Inferior parietal cortex (tissue), 1 donor: Measurements from ENCODE around the gene UBALD2.
"Not testable (repeated sequence)": the region's sequence is repeated elsewhere in the genome, so short reads cannot be mapped to it uniquely, and the experiment has no call there.

Experiments
- DNase-seq: peaks from one replicate; pipeline ENCODE4 v3.0.0-alpha.2; 2016; ENCODE audit errors: extremely low spot score

Gene UBALD2

GRCh38 chr17:76265624-76266243 is 586 bp downstream of the UBALD2 start:
- no peak for DNase-seq

DNA sequence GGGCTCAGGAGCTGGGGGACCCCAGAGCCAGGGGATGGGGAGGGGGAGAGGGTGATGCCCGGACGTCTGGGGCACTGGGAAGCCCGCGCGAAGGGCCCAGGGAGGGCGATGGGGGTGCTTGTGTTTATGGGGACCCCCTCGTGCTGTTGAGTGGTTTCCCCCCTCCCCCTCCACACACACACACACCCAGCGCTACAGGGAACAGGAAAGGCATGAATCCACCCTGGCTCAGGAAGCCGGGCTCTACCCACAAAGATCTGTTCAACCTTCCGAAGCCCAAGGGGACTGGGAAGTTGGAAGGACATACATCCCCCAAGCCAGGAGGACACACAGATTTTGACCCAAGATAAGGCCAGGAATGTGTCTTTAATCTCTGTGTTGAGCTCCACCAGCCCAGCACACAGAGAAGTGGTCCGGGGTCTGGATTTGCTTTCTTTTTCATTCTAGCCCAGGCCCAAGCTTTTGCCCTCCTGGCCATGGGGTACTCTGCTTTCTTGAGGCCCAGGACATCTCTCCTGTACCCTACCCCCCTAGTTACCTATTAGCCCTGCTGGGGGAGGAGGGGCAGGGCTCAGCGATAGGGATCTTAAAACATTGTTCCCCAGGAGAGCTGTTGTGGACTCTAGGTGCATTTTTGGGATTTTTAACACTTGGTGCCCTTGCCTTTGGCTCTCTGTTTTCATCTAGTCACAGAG is 1.2 kb downstream of the UBALD2 start:
- DNase-seq, result no peak

- no peak for DNase-seq
These were observed 2.0 kb downstream of the UBALD2 start for GRCh38 chr17:76267051-76267576.

- DNase-seq, result not testable (repeated sequence)
These were observed 2.4 kb downstream of the UBALD2 start for GRCh38 chr17:76267581-76268001.

DNA sequence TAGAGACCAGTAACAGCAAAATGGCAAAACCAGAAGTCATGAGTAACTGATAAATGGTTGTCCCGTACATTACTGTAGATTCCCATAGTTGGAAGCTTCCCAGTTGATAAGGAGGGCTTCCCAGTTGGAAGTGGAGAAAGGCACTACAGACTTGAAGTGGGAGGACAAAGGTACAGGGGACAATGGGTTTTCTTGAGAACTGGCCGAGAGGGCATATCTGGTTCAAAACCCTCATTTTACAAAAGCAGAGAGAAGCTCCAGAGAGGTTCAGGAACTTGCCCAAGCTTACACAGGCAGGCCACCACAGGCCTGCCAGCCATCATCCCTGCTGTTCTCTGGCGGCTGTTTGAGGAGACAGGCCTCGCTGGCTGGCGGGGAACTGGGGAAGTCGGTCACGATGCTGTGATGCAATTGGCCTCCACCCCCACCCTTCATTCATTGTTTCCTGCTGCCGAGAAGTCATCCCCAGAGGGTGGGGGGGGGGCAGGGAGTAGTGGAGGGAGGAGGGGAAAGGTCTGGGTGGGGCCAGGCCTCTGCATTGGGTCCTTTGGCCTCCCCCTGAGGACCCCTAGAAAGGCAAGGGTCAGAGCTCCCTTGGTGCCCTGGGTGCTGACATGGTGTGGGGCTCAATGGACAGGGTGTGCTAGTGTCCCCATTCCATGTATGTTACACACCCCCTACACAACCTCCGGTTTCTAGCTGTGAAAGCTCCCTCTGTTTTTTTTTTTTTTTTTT is 3.0 kb downstream of the UBALD2 start:
- DNase-seq, result peak; percentile 64

DNA sequence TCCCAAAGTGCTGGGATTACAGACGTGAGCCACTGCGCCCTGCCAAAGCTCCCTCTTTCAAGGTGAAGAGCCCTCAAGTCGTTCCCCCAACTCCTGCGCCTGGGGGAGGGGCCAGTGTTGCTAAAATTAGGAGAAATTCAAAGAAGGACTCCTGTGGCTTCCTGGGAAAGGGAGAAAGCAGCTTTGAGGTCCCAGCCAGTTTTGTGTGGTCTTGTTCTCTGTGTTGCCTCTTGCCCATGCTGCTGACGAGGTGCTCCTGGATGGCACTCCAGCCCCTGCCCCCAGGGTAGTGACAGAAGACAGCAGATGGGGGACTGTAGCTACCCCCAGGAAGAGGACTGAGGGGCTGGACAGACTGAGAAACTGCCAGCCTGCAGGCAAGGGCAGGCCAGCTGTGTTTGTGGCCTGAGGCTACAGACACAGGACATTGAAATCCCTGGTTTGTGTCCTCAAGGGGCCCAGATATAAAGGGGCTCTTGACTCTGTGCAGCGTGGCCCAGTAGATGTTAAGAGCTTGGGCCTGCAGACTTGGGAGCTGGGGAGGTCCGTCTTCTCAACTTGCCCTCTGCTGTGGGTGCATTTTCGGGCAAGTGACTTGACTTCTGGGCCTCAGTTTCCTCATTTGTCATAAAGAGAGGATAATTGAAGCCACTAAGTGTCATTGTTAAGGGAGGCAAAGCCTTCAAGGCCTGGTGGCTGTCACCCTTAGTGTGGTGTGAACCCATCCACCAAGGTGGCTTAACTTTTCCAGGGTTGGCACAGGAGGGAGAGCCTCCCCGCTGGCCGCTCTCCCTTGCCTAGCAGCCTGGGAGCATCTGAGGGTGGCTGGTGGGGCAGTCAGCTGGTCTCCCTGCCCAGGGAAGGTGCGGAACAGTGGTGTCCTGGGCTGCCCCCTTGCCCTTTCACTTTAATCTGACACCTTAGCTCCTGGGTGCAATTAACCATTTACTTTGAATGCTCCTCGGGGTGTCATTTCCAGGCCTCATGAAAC is 4.1 kb downstream of the UBALD2 start:
- DNase-seq, result no peak

- DNase-seq, result no peak
These were observed 5.0 kb downstream of the UBALD2 start for GRCh38 chr17:76270127-76270592.

- no peak for DNase-seq
These were observed 5.9 kb downstream of the UBALD2 start for GRCh38 chr17:76270770-76271668.

GRCh38 chr17:76271669-76272540 is 6.8 kb downstream of the UBALD2 start:
- DNase-seq, result no peak

DNA sequence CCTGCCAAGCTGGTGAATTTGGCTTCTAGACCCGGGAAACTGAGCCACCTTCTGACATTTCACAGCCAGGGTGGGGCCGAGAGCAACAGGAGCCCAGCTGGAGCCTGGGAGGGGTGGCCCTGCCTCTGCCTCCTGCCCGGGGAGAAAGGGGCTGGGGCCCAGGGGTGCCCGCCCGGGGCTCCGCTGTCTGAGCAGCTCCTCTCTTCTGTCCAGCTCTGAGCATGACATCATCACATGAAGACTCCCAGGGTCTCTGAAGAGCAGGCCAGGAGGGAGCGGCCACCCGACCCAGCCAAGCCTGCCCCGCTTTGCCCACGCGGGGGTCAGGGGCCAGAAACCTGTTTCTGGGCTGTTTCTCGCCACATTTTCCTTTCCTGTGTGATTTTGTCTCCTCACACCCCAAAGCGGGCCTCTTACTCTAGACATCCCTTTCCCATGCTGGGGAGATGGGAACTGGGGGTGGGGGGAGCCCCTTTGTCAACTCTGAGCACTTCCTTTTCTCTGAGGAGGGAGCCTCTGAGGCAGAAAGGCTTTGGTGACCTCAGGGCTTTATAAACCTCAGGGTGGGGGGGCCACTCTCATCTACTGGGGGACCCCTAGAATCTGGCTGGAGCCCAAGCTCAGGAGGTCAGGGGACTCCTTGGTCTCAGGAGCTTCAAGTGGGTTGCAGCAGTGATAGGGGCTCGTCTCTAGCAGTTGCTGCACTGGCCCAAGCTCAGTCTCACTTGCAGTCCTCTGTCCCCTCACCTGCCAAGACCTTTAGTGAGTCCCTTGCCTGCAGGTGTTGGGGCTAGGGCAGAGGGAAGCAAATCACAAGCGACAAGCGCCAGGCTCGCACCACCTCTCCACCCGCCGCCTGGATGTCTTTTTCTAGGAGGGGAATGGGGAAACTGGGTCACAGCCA is 7.6 kb downstream of the UBALD2 start:
- no peak for DNase-seq

GRCh38 chr17:76273445-76274111 is 8.4 kb downstream of the UBALD2 start:
- DNase-seq, result no peak

DNA sequence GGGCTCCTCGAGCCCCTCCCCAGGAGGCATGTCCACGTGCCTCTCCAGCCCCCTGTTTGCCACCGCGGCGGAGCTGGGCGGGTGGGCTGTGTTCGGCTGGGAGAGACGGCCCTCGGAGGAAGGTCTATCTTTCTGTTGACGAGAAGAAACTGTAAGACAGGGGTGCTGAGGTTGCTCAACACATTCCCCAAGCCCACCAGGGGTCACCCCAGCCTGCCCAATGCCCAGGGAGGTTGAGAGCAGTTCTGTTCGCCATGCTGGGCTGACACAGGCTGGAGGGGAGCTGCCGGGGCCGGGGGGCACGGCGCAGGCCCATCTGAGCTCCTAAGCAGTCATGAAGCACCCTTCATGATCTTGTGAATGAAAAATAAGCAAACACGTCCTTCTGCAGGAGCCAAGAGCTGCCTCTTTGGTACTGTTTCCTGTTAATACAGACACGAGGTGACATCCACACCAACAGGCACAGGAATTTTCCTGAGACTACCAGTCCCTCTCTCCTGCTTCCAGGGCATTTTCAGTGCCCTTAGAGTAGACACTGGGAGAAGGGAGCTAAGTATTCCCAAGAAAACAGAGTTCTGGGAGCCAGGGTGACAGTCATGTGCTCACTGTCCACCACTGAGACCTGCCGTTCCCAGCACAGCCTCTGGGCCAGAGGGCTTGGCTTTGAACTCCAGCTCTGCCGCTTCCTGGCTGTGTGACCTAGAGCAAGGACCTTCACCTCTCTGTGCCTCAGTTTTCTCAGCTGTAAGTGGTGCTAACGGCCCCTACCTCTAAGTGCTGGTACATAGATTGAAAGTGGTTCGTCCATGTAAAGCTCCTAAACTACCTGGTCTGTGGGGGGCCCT is 9.2 kb downstream of the UBALD2 start:
- no peak for DNase-seq

- no peak for DNase-seq
These were observed 10.4 kb downstream of the UBALD2 start for GRCh38 chr17:76275382-76276068.

GRCh38 chr17:76276069-76276431 is 10.9 kb downstream of the UBALD2 start:
- no peak for DNase-seq

DNA sequence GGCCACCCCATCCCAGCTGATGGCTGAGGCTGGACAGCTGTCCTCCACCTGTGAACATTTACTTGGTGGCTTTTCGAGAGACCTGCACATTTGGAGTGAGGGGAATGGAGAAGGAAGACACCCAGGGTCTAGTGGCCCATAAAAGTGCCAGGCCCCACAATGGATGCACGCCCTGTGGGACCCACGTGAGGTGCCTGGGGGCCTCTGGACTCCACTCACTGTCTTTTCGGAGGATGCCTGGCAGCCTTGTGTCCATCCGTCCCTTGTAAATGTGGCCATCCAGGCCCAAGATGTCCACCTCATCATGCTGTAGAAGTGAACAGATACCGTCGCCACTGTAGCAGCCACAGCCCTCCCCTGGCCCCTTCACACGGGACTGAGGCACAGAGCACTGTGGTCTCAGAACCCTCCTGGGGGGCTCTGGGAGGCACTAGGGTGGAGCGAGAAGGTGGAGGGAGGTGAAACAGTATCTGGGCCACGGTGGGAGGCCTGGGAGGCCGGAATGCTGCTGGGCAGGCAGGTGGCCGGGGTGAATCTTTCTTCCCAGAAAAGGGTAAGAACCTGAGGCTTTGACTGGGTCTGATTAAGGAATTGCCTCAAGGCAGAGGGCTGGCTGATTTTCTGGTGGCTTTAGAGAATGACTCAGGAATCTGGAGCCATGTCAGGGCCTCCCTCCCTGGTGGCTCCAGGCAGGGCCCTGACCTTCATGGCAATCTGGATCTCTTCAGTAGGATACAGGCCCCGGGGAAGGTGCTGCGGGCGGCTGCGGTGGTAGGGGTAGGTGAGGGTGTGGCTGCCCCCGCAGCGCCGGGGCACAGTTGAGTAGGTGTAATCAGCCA is 11.5 kb downstream of the UBALD2 start:
- DNase-seq, result no peak
